ENCODE data around the gene PARP11. TPM values are rescaled to one million over a fixed set of nuclear protein-coding genes. Genes with fewer than 3 reads are reported as not detected.

PARP11 gene
- total RNA-seq, 2 experiments from 2014 or later = 49.1 to 53.6 TPM

DNA sequence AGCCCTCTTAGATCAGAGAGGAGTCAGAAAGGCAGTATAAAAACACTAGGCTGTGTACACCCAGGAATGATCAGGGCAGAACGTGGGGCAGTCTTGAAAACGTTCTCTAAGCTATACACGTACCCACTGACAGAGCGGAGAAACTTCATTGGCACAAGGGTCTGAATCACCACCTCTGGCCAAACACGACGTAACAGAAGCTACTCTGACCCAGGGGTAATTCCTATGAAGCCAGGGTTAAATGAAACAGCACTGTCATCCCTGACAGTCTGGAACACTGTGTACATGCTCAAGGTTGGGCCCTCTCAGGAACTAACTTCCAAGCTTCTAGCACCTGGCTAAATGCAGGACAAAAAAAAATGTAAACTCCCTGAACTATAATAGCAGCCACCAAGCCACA is 38.4 kb downstream of the PARP11 start:
- ChIA-PET CTCF (interaction anchor here (0.6 to 1.1 kb wide), 4 partner anchors 25 to 962 kb away, joined by 3 to 4 read pairs (median 4); no protein-coding TSS in a partner anchor), POLR2A (interaction anchor here (0.6 kb wide), 1 partner anchor 54 kb away, joined by 5 read pairs; no protein-coding TSS in a partner anchor)
- Mint-ChIP-seq H3K27ac (no peak overlapping the region), H3K4me3 (no peak overlapping the region), H3K9me3 (peaks cover 2% of the 10 kb centered on the region), H3K36me3 (ENCODE audit: low read depth) (peaks cover 34% of the 10 kb centered on the region), H3K4me1 (peaks cover 31% of the 10 kb centered on the region), H3K27me3 (no peaks in the 10 kb centered on the region)
- DNase-seq = no peak

DNA sequence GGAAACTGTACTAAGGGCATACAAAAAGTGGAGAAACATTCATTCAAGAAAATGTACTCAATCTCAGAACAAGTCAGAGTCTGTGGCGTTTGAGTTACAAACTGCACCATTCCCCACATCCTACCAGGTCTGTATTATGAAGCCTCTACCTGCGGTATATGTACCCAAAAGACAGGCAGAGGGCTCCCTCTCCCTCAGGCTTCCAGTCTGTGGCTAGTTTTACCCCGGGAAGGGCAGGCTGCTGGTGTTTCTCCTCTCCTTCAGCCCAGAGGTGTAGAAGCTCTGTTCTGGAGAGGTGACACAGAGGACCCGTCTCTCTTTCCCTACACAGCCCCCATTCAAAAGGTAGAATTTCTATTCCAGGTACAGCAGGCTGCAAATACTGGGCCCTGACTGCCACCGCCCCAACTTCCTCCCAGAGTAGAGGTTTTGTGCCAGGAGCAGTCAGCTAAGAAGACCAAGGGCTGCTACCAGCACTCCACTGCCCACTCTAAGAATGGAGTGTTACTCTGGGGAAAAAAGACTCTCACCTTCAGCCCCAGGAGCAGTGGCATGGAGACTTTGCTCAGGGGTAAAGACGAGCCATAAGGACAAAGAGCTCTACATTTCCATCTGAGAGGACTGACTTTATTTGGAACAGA is 39.4 kb downstream of the PARP11 start:
- Mint-ChIP-seq H3K27ac (no peak overlapping the region), H3K27me3 (no peaks in the 10 kb centered on the region), H3K4me3 (no peak overlapping the region), H3K4me1 (peaks cover 26% of the 10 kb centered on the region), H3K36me3 (ENCODE audit: low read depth) (peaks cover 30% of the 10 kb centered on the region), H3K9me3 (peaks cover 2% of the 10 kb centered on the region)
- POLR2A ChIA-PET = no interaction called here
- CTCF ChIA-PET = interaction anchor here (0.7 to 1.1 kb wide), 3 partner anchors 16 to 533 kb away, joined by 3 read pairs; no protein-coding TSS in a partner anchor
- DNase-seq = no peak

DNA sequence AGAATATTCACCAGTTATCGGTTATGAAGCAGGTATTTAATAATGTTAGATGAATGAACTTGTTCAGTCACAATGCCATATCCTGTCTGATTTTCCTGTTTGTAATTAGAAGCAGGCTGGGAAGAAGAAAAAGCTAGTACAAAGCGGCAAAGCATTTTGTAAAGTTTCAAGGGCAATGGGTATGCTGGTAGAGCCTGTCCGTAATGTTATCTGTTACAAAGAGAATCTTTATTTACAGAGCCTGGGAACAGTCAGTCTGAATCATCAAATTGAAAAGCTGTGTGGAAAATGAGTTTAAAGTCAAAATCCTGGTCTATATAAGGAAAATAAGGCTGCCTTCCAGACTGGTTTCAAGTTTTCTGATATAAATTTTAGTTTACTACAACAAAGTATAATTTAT is 40.5 kb downstream of the PARP11 start:
- Mint-ChIP-seq H3K4me1 (peaks cover 21% of the 10 kb centered on the region), H3K4me3 (no peak overlapping the region), H3K9me3 (peaks cover 2% of the 10 kb centered on the region), H3K36me3 (ENCODE audit: low read depth) (peaks cover 24% of the 10 kb centered on the region), H3K27me3 (no peaks in the 10 kb centered on the region), H3K27ac (no peak overlapping the region)
- ChIA-PET POLR2A (no interaction called here), CTCF (interaction anchor here (0.5 kb wide), 1 partner anchor 16 kb away, joined by 3 read pairs; no protein-coding TSS in a partner anchor)
- DNase-seq = no peak

DNA sequence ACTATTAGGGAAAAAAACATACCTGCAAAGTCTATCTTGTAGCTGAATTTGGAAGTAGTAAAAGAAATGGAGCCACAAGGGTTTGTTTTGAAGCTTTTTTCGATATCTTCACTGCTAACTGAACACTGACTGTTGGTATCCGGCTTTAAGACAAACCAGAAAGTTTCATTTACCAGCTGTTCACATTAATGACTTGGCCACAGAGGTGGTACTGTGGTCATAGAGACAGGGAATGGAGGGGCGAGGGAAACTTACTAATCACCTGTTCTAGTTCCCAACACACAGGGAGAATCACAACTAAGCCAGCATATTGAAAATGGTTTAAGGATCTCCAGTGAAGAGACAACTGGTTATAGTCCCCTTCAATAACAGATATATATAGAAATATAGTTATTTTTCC is 44.3 kb downstream of the PARP11 start:
- peaks cover 3% of the 10 kb centered on the region for H3K4me1 Mint-ChIP-seq
- no peaks in the 10 kb centered on the region for H3K9me3 Mint-ChIP-seq
- no peak for DNase-seq
- POLR2A ChIA-PET = no interaction called here
- H3K27ac Mint-ChIP-seq = no peak overlapping the region
- no peak overlapping the region for H3K4me3 Mint-ChIP-seq
- H3K36me3 Mint-ChIP-seq (ENCODE audit: low read depth) = peaks cover 17% of the 10 kb centered on the region
- CTCF ChIA-PET = no interaction called here
- H3K27me3 Mint-ChIP-seq = no peaks in the 10 kb centered on the region

DNA sequence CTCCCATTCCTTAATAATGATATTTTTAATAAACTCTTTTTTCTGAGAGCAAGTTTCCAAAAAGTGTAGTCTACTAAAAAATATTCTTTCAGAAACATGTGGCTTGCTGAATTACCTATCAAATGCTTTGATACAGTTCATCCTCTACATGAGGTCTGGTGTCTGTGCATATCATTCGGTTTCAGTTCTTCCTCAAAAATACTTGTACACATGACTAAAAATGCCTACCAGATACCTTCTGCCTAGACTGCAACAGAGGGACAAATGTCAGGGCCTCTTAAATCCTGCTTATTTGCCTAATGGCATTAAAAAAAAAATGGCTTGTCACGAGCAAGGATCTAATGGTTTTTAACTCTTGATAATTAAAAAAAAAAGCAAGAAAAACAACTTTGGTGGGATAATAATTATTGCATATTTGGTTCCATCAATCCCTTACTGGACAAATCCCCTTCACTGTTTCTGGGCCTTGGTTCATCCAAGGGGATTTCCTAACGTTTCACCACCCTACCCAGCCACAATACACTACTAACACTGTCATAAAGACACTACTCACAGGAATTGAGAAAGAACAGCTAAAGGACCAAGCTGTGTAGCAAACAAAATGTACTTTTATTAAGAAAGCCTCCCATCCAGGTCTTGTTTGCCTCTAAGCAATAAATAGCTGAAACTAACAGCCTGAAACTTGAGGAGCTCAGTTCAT is 45.7 kb downstream of the PARP11 start:
- H3K4me1 Mint-ChIP-seq = no peaks in the 10 kb centered on the region
- ChIA-PET POLR2A (no interaction called here), CTCF (no interaction called here)
- no peak overlapping the region for H3K27ac Mint-ChIP-seq
- DNase-seq = no peak
- no peaks in the 10 kb centered on the region for H3K9me3 Mint-ChIP-seq
- peaks cover 19% of the 10 kb centered on the region for H3K36me3 Mint-ChIP-seq (ENCODE audit: low read depth)
- no peak overlapping the region for H3K4me3 Mint-ChIP-seq
- no peaks in the 10 kb centered on the region for H3K27me3 Mint-ChIP-seq

DNA sequence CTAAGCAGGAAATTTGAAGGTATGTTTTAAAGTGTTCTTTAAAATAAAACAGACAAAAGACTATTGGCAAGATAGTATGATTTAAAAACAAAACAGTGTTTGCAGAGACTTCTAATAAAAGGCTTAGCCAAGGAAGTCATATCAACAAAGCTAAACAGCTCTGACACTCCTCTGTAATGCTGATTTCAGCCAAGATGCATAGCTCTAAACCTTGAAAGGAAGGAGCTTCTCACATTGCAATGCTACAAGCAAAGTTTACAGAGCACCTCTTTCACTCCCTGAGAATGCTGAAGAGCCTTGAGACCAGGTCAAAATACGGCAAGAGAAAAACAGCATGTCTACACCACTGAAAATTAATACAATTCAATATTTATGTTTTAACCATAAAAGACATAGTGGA is 51.8 kb downstream of the PARP11 start:
- POLR2A ChIA-PET = no interaction called here
- CTCF ChIA-PET = interaction anchor here (0.8 to 1.2 kb wide), 3 partner anchors 16 to 521 kb away, joined by 3 to 6 read pairs (median 4); no protein-coding TSS in a partner anchor

DNA sequence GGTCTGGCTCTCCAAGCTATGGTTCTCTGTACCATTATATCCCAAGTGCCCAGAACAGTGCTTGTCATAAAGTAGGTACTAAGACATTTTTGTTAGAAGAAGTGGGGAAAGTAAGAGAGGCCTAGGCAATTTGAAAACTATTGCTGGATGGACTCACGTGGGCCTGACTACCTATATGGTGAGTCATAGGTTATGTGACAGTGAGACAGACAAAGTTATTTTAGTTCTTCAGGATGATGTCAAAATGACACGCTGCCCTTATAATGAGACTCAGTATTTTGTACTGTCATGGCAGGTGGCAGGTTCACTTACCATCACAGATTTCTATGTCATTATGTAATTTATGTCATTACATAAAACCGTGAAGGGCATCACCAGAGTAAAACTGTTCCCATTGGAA is 53.1 kb downstream of the PARP11 start:
- ChIA-PET CTCF (no interaction called here), POLR2A (no interaction called here)
- H3K27me3 Mint-ChIP-seq = no peaks in the 10 kb centered on the region
- no peak overlapping the region for H3K4me3 Mint-ChIP-seq
- no peaks in the 10 kb centered on the region for H3K4me1 Mint-ChIP-seq
- peaks cover 33% of the 10 kb centered on the region for H3K36me3 Mint-ChIP-seq (ENCODE audit: low read depth)
- DNase-seq = no peak
- no peaks in the 10 kb centered on the region for H3K9me3 Mint-ChIP-seq
- H3K27ac Mint-ChIP-seq = no peak overlapping the region

More for the DNA sequence above, 51.8 kb downstream of the PARP11 start:
- DNase-seq = no peak
- Mint-ChIP-seq H3K4me3 (no peak overlapping the region), H3K9me3 (no peaks in the 10 kb centered on the region), H3K4me1 (no peaks in the 10 kb centered on the region), H3K27me3 (no peaks in the 10 kb centered on the region), H3K36me3 (ENCODE audit: low read depth) (peaks cover 29% of the 10 kb centered on the region), H3K27ac (no peak overlapping the region)

DNA sequence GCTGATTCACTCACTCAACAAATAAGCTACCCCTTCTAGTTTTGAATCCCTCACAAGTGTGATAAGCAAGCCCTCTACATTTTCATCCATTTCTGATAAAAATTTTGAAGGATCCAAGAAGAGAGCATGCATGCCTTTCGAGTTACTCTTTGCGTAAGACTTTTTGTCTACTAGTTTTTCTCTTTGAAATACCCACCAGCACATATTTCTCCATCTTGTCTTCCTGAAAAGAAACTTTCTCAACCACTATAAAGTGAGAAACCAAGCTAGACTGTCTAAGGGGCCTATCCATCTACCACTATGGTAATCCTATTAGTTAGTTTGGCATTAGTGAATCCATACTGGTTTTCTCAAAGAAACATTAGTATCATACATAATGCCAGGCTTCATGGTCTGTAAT is 56.9 kb downstream of the PARP11 start:
- no peak for DNase-seq
- ChIA-PET CTCF (interaction anchor here (0.5 to 1.7 kb wide), 3 partner anchors 225 to 516 kb away, joined by 3 to 5 read pairs (median 3); no protein-coding TSS in a partner anchor), POLR2A (no interaction called here)
- H3K9me3 Mint-ChIP-seq = no peaks in the 10 kb centered on the region
- H3K4me3 Mint-ChIP-seq = no peak overlapping the region
- H3K27ac Mint-ChIP-seq = no peak overlapping the region
- peaks cover 38% of the 10 kb centered on the region for H3K36me3 Mint-ChIP-seq (ENCODE audit: low read depth)
- no peaks in the 10 kb centered on the region for H3K27me3 Mint-ChIP-seq
- H3K4me1 Mint-ChIP-seq = peaks cover 1% of the 10 kb centered on the region

DNA sequence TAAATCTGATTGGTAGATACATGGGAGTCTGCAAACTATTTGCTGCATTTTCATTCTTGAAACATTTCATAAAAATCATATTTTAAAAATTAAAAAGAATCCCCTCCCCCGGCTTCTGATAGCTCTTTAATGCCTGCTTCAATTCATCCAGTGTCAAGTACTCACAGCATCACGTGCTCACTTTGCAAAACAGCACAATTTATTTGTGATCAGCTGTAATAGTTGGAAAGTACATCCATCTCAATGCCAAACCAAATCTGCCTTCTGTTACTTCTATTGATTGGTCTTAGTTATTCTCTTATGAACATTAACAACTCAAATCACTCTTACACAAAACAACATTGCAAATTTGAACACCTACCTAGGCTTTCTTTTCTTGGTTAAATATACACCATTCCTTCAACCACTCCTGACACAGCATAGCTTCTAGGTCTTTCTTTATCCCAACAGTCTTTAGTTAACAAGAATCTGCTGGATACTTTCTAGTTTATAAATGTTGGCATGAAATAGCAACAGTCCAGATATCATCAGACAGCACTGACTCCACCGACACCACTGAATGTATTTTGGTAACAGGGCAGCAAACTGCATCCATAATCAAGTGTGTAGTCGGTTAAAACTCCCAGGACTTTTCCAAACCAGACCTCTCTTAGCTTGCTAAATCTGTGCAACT is 58.0 kb downstream of the PARP11 start:
- no peak for DNase-seq
- Mint-ChIP-seq H3K27me3 (no peaks in the 10 kb centered on the region), H3K27ac (no peak overlapping the region), H3K4me3 (no peak overlapping the region), H3K36me3 (ENCODE audit: low read depth) (peaks cover 46% of the 10 kb centered on the region), H3K4me1 (peaks cover 6% of the 10 kb centered on the region), H3K9me3 (no peaks in the 10 kb centered on the region)
- POLR2A ChIA-PET = no interaction called here
- CTCF ChIA-PET = no interaction called here

DNA sequence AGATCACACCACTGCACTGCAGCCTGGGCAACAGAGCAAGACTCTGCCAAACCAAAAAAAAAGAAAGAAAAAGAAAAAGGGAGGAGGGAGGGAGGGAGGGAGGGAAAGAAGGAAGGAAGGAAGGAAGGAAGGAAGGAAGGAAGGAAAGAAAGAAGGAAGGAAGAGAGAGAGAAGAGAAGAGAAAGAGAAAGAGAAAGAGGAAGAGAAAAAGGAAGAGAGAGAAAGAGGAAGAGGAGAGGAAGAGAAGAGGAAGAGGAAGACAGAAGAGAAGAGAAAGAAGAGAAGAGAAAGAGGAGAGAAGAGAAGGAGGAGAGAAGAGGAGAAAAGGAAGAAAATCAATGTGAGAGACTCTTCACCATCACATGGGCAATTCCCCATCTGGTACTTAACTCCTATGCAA is 62.7 kb downstream of the PARP11 start:
- CTCF ChIA-PET = no interaction called here
- H3K4me1 Mint-ChIP-seq = peaks cover 12% of the 10 kb centered on the region
- H3K9me3 Mint-ChIP-seq = no peaks in the 10 kb centered on the region
- no peak overlapping the region for H3K27ac Mint-ChIP-seq
- peaks cover 50% of the 10 kb centered on the region for H3K36me3 Mint-ChIP-seq (ENCODE audit: low read depth)
- no peaks in the 10 kb centered on the region for H3K27me3 Mint-ChIP-seq
- no peak for DNase-seq
- no peak overlapping the region for H3K4me3 Mint-ChIP-seq
- POLR2A ChIA-PET = no interaction called here

DNA sequence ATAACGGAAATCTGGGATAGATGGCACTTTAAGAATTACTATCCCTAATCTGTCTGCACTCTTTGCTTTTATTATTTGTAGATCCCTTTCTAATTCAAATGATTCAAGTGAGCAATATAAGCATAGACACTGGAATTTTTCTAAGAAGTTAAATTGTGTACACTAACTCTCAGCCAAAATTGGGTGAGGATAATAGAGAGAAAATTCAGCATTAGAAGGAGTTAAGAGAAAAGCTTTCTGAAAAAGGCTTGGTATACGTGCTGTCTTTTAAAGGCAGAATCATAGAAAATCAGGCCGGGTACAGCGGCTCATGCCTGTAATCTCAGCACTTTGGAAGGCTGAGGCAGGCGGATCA is 63.2 kb downstream of the PARP11 start:
- H3K36me3 Mint-ChIP-seq (ENCODE audit: low read depth) = peaks cover 47% of the 10 kb centered on the region
- H3K9me3 Mint-ChIP-seq = no peaks in the 10 kb centered on the region
- H3K27ac Mint-ChIP-seq = no peak overlapping the region
- H3K27me3 Mint-ChIP-seq = no peaks in the 10 kb centered on the region
- DNase-seq = no peak
- peaks cover 12% of the 10 kb centered on the region for H3K4me1 Mint-ChIP-seq
- ChIA-PET POLR2A (interaction anchor here (0.6 kb wide), 1 partner anchor 516 kb away, joined by 3 read pairs; no protein-coding TSS in a partner anchor), CTCF (no interaction called here)
- H3K4me3 Mint-ChIP-seq = no peak overlapping the region

DNA sequence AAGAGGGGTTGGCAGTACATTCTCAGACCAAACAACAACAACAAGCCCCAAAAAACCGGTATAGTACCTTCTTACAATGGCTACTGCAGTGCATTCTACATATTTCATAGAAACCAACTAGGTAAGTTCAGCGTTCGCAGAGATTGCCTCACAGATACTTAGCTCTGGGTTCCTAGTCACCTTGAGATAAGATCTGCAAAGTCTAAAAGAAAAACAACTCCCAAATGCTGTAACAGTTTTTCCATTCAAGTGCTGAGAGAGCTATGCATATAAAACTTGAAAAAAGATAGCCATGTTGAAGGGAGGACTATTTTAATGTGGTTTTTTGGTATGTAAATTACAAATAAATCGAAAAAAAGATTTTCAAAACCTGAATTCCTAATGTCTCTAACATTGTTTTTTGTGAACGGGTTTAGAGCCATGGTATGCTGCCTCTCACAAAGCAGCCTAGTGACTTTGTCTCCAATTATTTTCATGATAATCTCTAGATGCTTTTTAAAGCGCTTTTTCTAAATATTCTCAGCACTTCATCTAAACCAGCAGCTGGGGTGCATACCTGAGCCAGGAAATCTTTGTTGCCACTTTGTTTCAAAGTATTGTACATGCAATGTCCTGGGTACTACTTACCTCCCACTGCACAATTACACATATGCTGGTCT is 63.7 kb downstream of the PARP11 start:
- CTCF ChIA-PET = interaction anchor here (1.6 kb wide), 1 partner anchor 509 kb away, joined by 6 read pairs; no protein-coding TSS in a partner anchor
- no peaks in the 10 kb centered on the region for H3K27me3 Mint-ChIP-seq

More for the DNA sequence above, 63.7 kb downstream of the PARP11 start:
- Mint-ChIP-seq H3K36me3 (ENCODE audit: low read depth) (peaks cover 45% of the 10 kb centered on the region), H3K4me1 (peaks cover 12% of the 10 kb centered on the region), H3K27ac (no peak overlapping the region), H3K4me3 (no peak overlapping the region), H3K9me3 (no peaks in the 10 kb centered on the region)
- DNase-seq = no peak
- POLR2A ChIA-PET = interaction anchor here (0.6 kb wide), 1 partner anchor 516 kb away, joined by 3 read pairs; no protein-coding TSS in a partner anchor
